T follicular helper cell (primary cell): ENCODE measurements around the gene CAMTA1.
"Not testable (repeated sequence)": the region's sequence is repeated elsewhere in the genome, so short reads cannot be mapped to it uniquely, and the experiment has no call there.

Experiments used
- DNase-seq: peaks from one replicate; pipeline ENCODE4 v3.0.0-alpha.2; 2020; ENCODE audit warnings: low read depth

CAMTA1 gene

GRCh38 chr1:6810146-6810734 is 25.0 kb downstream of the CAMTA1 start:
- DNase-seq = not testable (repeated sequence)

- no peak for DNase-seq
Observed at GRCh38 chr1:6811583-6811982, 26.3 kb downstream of the CAMTA1 start.

- no peak for DNase-seq
Observed at GRCh38 chr1:6813165-6813564, 27.9 kb downstream of the CAMTA1 start.

- DNase-seq = no peak
Observed at GRCh38 chr1:6815726-6816125, 30.5 kb downstream of the CAMTA1 start.

- DNase-seq = no peak
Observed at GRCh38 chr1:6819246-6820040, 34.2 kb downstream of the CAMTA1 start.

GRCh38 chr1:6820899-6821298 is 35.6 kb downstream of the CAMTA1 start:
- DNase-seq = no peak

- DNase-seq = no peak
Observed at GRCh38 chr1:6822530-6823359, 37.5 kb downstream of the CAMTA1 start.

- no peak for DNase-seq
Observed at GRCh38 chr1:6823793-6824192, 38.5 kb downstream of the CAMTA1 start.

- no peak for DNase-seq
Observed at GRCh38 chr1:6824665-6825368, 39.6 kb downstream of the CAMTA1 start.

GRCh38 chr1:6825828-6826227 is 40.6 kb downstream of the CAMTA1 start:
- no peak for DNase-seq

- DNase-seq = no peak
Observed at GRCh38 chr1:6827079-6827478, 41.8 kb downstream of the CAMTA1 start.

GRCh38 chr1:6827630-6828165 is 42.4 kb downstream of the CAMTA1 start:
- DNase-seq = no peak

- DNase-seq = no peak
Observed at GRCh38 chr1:6831366-6831765, 46.1 kb downstream of the CAMTA1 start.

- not testable (repeated sequence) for DNase-seq
Observed at GRCh38 chr1:6832006-6832405, 46.8 kb downstream of the CAMTA1 start.

- no peak for DNase-seq
Observed at GRCh38 chr1:6832531-6833188, 47.4 kb downstream of the CAMTA1 start.

- DNase-seq = no peak
Observed at GRCh38 chr1:6833804-6834203, 48.5 kb downstream of the CAMTA1 start.

- no peak for DNase-seq
Observed at GRCh38 chr1:6834366-6834765, 49.1 kb downstream of the CAMTA1 start.

GRCh38 chr1:6835139-6835538 is 49.9 kb downstream of the CAMTA1 start:
- DNase-seq = no peak

- DNase-seq = no peak
Observed at GRCh38 chr1:6842301-6842700, 57.0 kb downstream of the CAMTA1 start.

- DNase-seq = not testable (repeated sequence)
Observed at GRCh38 chr1:6845786-6846185, 60.5 kb downstream of the CAMTA1 start.

- DNase-seq = no peak
Observed at GRCh38 chr1:6848816-6849215, 63.6 kb downstream of the CAMTA1 start.
